Keratinocyte (primary cell): ENCODE measurements around the gene GGTLC2. TPM values are rescaled to one million over a fixed set of nuclear protein-coding genes. Genes with fewer than 3 reads are reported as not detected.
"Not testable (repeated sequence)": the region's sequence is repeated elsewhere in the genome, so short reads cannot be mapped to it uniquely, and the experiment has no call there.

Experiments
- DNase-seq: peaks from one replicate; pipeline ENCODE4 v3.0.0-alpha.2; 2011; ENCODE audit warnings: low read depth, missing footprints, low spot score
- FAIRE-seq: peaks from 2 replicates; lab custom pipeline; 2011; peaks lifted over from hg19 to GRCh38; lab: Jason Lieb, UNC
- H2AFZ ChIP-seq: 2 replicates; pipeline ENCODE4 v1.6.0; 2012; ENCODE audit warnings: low read length, control low read depth, inconsistent platforms; ENCODE audit not compliant: control insufficient read depth
- H3K27ac ChIP-seq: 2 replicates; pipeline ENCODE4 v1.5.1; 2011; ENCODE audit warnings: low read length; ENCODE audit not compliant: control insufficient read depth, insufficient read depth
- H3K27me3 ChIP-seq: 3 replicates; pipeline ENCODE4 v1.6.0; 2011; ENCODE audit warnings: low read length; ENCODE audit not compliant: control insufficient read depth, insufficient read depth; ENCODE audit errors: extremely low read depth
- H3K36me3 ChIP-seq, 2 experiments: 2 replicates in 1 of 2; 3 replicates in 1 of 2; pipeline ENCODE4 v1.5.1; 2011; ENCODE audit warnings: low read length in 2 of 2, mild to moderate bottlenecking in 1 of 2; ENCODE audit not compliant: control insufficient read depth in 2 of 2, insufficient read depth in 2 of 2; ENCODE audit errors: extremely low read depth in 1 of 2
- H3K4me1 ChIP-seq: 3 replicates; pipeline ENCODE4 v1.5.1; 2011; ENCODE audit warnings: low read length; ENCODE audit not compliant: control insufficient read depth, insufficient read depth; ENCODE audit errors: extremely low read depth
- H3K4me2 ChIP-seq: 3 replicates; pipeline ENCODE4 v1.6.0; 2011; ENCODE audit warnings: low read depth, low read length; ENCODE audit not compliant: control insufficient read depth, insufficient read depth; ENCODE audit errors: extremely low read depth
- H3K4me3 ChIP-seq, 3 experiments: fragments of 200-600 bp in 1 of 3; sonication (generic) in 1 of 3; 2 replicates in 2 of 3; 3 replicates in 1 of 3; pipeline ENCODE4 v1.5.1; 2011 to 2016; ENCODE audit warnings: low read length in 3 of 3, mild to moderate bottlenecking in 3 of 3, control low read depth in 2 of 3, inconsistent platforms in 1 of 3, low read depth in 1 of 3, mixed read lengths in 1 of 3, mixed run types in 1 of 3, moderate library complexity in 1 of 3; ENCODE audit not compliant: control insufficient read depth in 2 of 3, insufficient read depth in 2 of 3; ENCODE audit errors: extremely low read depth in 1 of 3
- H3K79me2 ChIP-seq: 2 replicates; pipeline ENCODE4 v1.6.0; 2012; ENCODE audit warnings: low read length; ENCODE audit not compliant: control insufficient read depth, insufficient read depth
- H3K9ac ChIP-seq: 3 replicates; pipeline ENCODE4 v1.6.0; 2011; ENCODE audit warnings: low read length; ENCODE audit not compliant: control insufficient read depth, insufficient read depth; ENCODE audit errors: extremely low read depth
- H3K9me1 ChIP-seq: 3 replicates; pipeline ENCODE4 v1.6.0; 2011; ENCODE audit warnings: low read length; ENCODE audit not compliant: control insufficient read depth, insufficient read depth; ENCODE audit errors: extremely low read depth
- H3K9me3 ChIP-seq: 2 replicates; pipeline ENCODE4 v1.5.1; 2012; ENCODE audit warnings: low read depth, low read length; ENCODE audit not compliant: control insufficient read depth
- H4K20me1 ChIP-seq: 3 replicates; pipeline ENCODE4 v1.6.0; 2011; ENCODE audit warnings: low read length; ENCODE audit not compliant: control insufficient read depth, insufficient read depth; ENCODE audit errors: extremely low read depth
- EZH2 ChIP-seq: IDR thresholded peaks from one replicate; pipeline ENCODE4 v1.6.1; 2012; ENCODE audit warnings: inconsistent platforms, mild to moderate bottlenecking, low read length, moderate library complexity
- dilution Hi-C: fragments of 300-500 bp; cut with MboI; formaldehyde crosslinking; loops from one replicate; pipeline ENCODE4 v1.7.0; 2020; ENCODE audit warnings: low sequenced_read_pairs; ENCODE audit not compliant: extremely low pct_ligation_motif_present
- polyA plus RNA-seq, 5 experiments: library from polyadenylated mRNA; depleted of rRNA in 3 of 5; stranded (reverse) in 3 of 5; stranded (forward) in 1 of 5; unstranded in 1 of 5; fragments of >200 nt; gene quantifications; 1 replicate in 1 of 5; 2 replicates in 3 of 5; 3 replicates in 1 of 5; pipeline versions ENCODE4 v1.2.1 to v1.2.3, GENCODE V29; 2011 to 2012; ENCODE audit warnings: missing spikeins in 2 of 5, low read depth in 1 of 5, low replicate concordance in 1 of 5
- TF ChIP-seq, protein P1 (sequence below), 3 experiments: IDR thresholded peaks in 1 of 3; conservative IDR thresholded peaks in 1 of 3; optimal IDR thresholded peaks in 1 of 3; 2 replicates in 2 of 3; 3 replicates in 1 of 3; pipeline versions ENCODE3 to v1.5.1; 2011; ENCODE audit warnings: low read length in 3 of 3, mild to moderate bottlenecking in 3 of 3, moderate library complexity in 2 of 3, control low read depth in 1 of 3, inconsistent platforms in 1 of 3; ENCODE audit not compliant: insufficient read depth in 2 of 3; ENCODE audit errors: extremely low read depth in 1 of 3

Gene GGTLC2
- polyA plus RNA-seq, 1 donor (not counting 4 experiments of a cell fraction or from before 2014, with no cell fraction given) = not detected

DNA sequence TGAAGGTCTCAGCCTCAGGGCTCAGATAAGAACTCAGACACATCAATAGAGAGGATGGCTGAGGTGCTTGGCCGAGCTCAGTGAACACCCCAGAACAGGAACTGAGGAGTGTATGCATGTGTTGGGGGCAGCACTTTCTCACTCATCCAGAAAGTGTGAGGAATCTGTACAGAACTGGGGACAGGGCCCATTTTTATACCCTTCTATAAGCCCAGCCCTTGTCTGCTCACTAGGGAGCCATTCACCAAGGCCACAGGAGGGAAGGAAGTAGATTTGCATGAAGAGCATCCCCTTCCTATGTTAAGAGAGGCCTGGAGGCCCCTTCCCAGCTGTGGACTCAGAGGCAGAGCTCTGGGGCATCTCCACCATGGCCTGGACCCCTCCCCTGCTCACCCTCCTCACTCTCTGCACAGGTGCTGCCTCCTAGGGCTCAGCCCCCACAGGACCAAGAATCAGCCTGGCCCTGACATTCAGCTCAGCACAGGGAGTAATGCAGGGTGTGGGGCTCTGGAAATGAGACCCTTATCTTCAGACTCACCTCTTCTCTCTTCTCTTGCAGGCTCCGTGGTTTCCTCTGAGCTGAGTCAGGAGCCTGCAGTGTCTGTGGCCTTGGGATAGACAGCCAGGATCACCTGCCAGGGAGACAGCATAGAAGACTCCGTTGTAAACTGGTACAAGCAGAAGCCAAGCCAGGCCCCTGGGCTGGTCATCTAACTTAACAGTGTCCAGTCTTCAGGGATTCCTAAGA lies 39.9 kb upstream of the GGTLC2 start:
- Histone ChIP-seq H3K4me2 (no peak overlapping the region), H3K36me3 (no peaks in the 10 kb centered on the region), H3K79me2 (no peaks in the 10 kb centered on the region), H2AFZ (no peak overlapping the region), H3K9me1 (no peaks in the 10 kb centered on the region), H3K27ac (no peak overlapping the region), H3K4me3 (no peak overlapping the region), H3K9me3 (no peaks in the 10 kb centered on the region), H3K4me1 (no peaks in the 10 kb centered on the region), H3K27me3 (no peaks in the 10 kb centered on the region), H3K9ac (no peak overlapping the region), H4K20me1 (no peaks in the 10 kb centered on the region)
- DNase-seq = no peak
- dilution Hi-C loops = no loop called here
- no peak for FAIRE-seq
- TF ChIP-seq, protein P1, sequence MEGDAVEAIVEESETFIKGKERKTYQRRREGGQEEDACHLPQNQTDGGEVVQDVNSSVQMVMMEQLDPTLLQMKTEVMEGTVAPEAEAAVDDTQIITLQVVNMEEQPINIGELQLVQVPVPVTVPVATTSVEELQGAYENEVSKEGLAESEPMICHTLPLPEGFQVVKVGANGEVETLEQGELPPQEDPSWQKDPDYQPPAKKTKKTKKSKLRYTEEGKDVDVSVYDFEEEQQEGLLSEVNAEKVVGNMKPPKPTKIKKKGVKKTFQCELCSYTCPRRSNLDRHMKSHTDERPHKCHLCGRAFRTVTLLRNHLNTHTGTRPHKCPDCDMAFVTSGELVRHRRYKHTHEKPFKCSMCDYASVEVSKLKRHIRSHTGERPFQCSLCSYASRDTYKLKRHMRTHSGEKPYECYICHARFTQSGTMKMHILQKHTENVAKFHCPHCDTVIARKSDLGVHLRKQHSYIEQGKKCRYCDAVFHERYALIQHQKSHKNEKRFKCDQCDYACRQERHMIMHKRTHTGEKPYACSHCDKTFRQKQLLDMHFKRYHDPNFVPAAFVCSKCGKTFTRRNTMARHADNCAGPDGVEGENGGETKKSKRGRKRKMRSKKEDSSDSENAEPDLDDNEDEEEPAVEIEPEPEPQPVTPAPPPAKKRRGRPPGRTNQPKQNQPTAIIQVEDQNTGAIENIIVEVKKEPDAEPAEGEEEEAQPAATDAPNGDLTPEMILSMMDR (optimal IDR thresholded peaks at IDR 0.05 in 1 of 3, IDR thresholded peaks at IDR 0.05 in 1 of 3, conservative IDR thresholded peaks at IDR 0.05 in 1 of 3; ENCODE audit: extremely low read depth in 1 of 3, insufficient read depth in 2 of 3, low read length in 3 of 3) = no peak
- TF ChIP-seq EZH2 = no peak

DNA sequence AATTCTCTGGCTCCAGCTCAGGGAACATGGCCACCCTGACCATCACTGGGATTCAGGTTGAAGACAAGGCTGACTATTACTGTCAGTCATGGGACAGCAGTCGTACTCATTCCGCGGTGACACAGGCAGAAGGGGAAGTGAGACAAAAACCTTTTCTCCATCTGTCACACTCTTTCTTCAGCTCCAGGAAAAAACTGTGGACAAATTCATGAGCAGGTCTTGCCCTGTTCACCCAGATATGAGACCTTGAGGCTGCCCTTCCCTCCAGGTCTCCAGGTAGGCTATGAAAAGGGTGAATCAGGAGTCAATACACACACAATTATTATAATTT lies 39.4 kb upstream of the GGTLC2 start:
- no peak for FAIRE-seq
- no peak for DNase-seq
- Histone ChIP-seq H3K4me2 (no peak overlapping the region), H3K36me3 (no peaks in the 10 kb centered on the region), H4K20me1 (no peaks in the 10 kb centered on the region), H3K79me2 (no peaks in the 10 kb centered on the region), H3K4me3 (no peak overlapping the region), H3K27me3 (no peaks in the 10 kb centered on the region), H3K9ac (no peak overlapping the region), H3K9me3 (no peaks in the 10 kb centered on the region), H2AFZ (no peak overlapping the region), H3K27ac (no peak overlapping the region), H3K4me1 (no peaks in the 10 kb centered on the region), H3K9me1 (no peaks in the 10 kb centered on the region)
- no peak for TF ChIP-seq EZH2
- TF ChIP-seq, protein P1 (optimal IDR thresholded peaks at IDR 0.05 in 1 of 3, IDR thresholded peaks at IDR 0.05 in 1 of 3, conservative IDR thresholded peaks at IDR 0.05 in 1 of 3; ENCODE audit: extremely low read depth in 1 of 3, insufficient read depth in 2 of 3, low read length in 3 of 3) = no peak
- dilution Hi-C loops = no loop called here

- dilution Hi-C loops, H4K20me1 ChIP-seq, FAIRE-seq: not testable (repeated sequence)
Observed at GRCh38 chr22:22608022-22608421, 36.4 kb upstream of the GGTLC2 start.

More at GRCh38 chr22:22608022-22608421, 36.4 kb upstream of the GGTLC2 start:
- H3K9ac ChIP-seq, H3K9me3 ChIP-seq, H3K4me1 ChIP-seq, H3K27ac ChIP-seq, DNase-seq, H3K79me2 ChIP-seq, H3K4me3 ChIP-seq, H3K4me2 ChIP-seq, H3K27me3 ChIP-seq, H3K36me3 ChIP-seq, H3K9me1 ChIP-seq, H2AFZ ChIP-seq: not testable (repeated sequence)
